CD4-positive, CD25-positive, alpha-beta regulatory T cell (primary cell): ENCODE results near the gene PLCXD3. TPM values are rescaled to one million over a fixed set of nuclear protein-coding genes. Genes with fewer than 3 reads are reported as not detected.
"Not testable (repeated sequence)": the region's sequence is repeated elsewhere in the genome, so short reads cannot be mapped to it uniquely, and the experiment has no call there.

ENCODE experiments used
- ATAC-seq, 2 donors: fragments of 150-1000 bp; cut with Tn5 transposase; one replicate each; pipeline ENCODE4 v1.10.0; 2021; ENCODE audit warnings: low read depth in 2 of 2, moderate number of reproducible peaks in 2 of 2, moderate library complexity in 1 of 2
- DNase-seq, 3 donors: peaks; one replicate each; pipeline versions ENCODE4 v3.0.0 to v3.0.0-alpha.2; 2012 to 2022; ENCODE audit warnings: mixed read lengths in 1 of 3
- H3K27ac ChIP-seq: one replicate; pipeline ENCODE4 v1.7.0; 2013; ENCODE audit warnings: mild to moderate bottlenecking, low read length; ENCODE audit not compliant: insufficient read depth, poor library complexity, severe bottlenecking
- H3K27me3 ChIP-seq: one replicate; pipeline ENCODE4 v1.7.0; 2013; ENCODE audit warnings: low read length; ENCODE audit not compliant: control insufficient read depth, insufficient read depth
- H3K36me3 ChIP-seq: one replicate; pipeline ENCODE4 v1.7.0; 2013; ENCODE audit warnings: mild to moderate bottlenecking, low read length, moderate library complexity; ENCODE audit not compliant: control insufficient read depth, insufficient read depth
- H3K4me1 ChIP-seq: 2 replicates; pipeline ENCODE4 v1.7.0; 2013; ENCODE audit warnings: mild to moderate bottlenecking, low read length; ENCODE audit not compliant: insufficient read depth, control insufficient read depth, poor library complexity, severe bottlenecking
- H3K4me3 ChIP-seq: one replicate; pipeline ENCODE4 v1.7.0; 2013; ENCODE audit warnings: low read depth, mild to moderate bottlenecking, low read length, moderate library complexity
- H3K9me3 ChIP-seq, 2 experiments: 1 replicate in 1 of 2; 2 replicates in 1 of 2; pipeline ENCODE4 v1.7.0; 2013; ENCODE audit warnings: low read length in 2 of 2, mild to moderate bottlenecking in 1 of 2, moderate library complexity in 1 of 2; ENCODE audit not compliant: control insufficient read depth in 2 of 2
- H3K27ac Mint-ChIP-seq, 3 donors: one replicate each; pipeline ENCODE4 v1.8.0; 2020 to 2022; ENCODE audit warnings: mild to moderate bottlenecking in 3 of 3, mixed read lengths in 3 of 3, moderate library complexity in 2 of 3
- H3K27me3 Mint-ChIP-seq: one replicate; pipeline ENCODE4 v1.8.0; 2022; ENCODE audit warnings: mild to moderate bottlenecking, mixed read lengths
- H3K36me3 Mint-ChIP-seq: one replicate; pipeline ENCODE4 v1.8.0; 2020; ENCODE audit warnings: mixed read lengths
- H3K4me1 Mint-ChIP-seq, 4 donors: one replicate each; pipeline ENCODE4 v1.8.0; 2020 to 2022; ENCODE audit warnings: mixed read lengths in 4 of 4, mild to moderate bottlenecking in 1 of 4
- H3K4me3 Mint-ChIP-seq, 4 donors: one replicate each; pipeline ENCODE4 v1.8.0; 2020 to 2022; ENCODE audit warnings: mild to moderate bottlenecking in 4 of 4, mixed read lengths in 4 of 4, moderate library complexity in 3 of 4
- H3K9me3 Mint-ChIP-seq, 7 donors: one replicate each; pipeline ENCODE4 v1.8.0; 2020 to 2022; ENCODE audit warnings: mixed read lengths in 7 of 7, mild to moderate bottlenecking in 3 of 7, moderate library complexity in 2 of 7
- polyA plus RNA-seq, 4 donors: library from polyadenylated mRNA; unstranded; fragments of 300-500 nt; fragmentation: Illumina TruSeq; gene quantifications; one replicate each; pipeline ENCODE4 v1.2.3, GENCODE V29; 2021
- total RNA-seq: library from RNA; stranded (reverse); gene quantifications from one replicate; pipeline ENCODE4 v1.2.3, GENCODE V29; 2022

Gene PLCXD3
- total and polyA plus RNA-seq, 5 donors from 2014 or later, result not detected

GRCh38 chr5:41509399-41510175 lies 814 bp downstream of the PLCXD3 start:
- no peak overlapping the region for H3K27ac ChIP-seq
- H3K27me3 ChIP-seq, result no peaks in the 10 kb centered on the region
- no peaks in the 10 kb centered on the region for H3K9me3 ChIP-seq
- H3K36me3 ChIP-seq, result no peaks in the 10 kb centered on the region
- no peaks in the 10 kb centered on the region for H3K4me1 ChIP-seq
- DNase-seq, result no peak
- Mint-ChIP-seq H3K36me3 (no peaks in the 10 kb centered on the region), H3K4me3 (no peak overlapping the region), H3K27ac (no peak overlapping the region), H3K4me1 (peaks cover 0 to 2% (median 0%) of the 10 kb centered on the region in 4 donors), H3K9me3 (peaks cover 0 to 5% (median 0%) of the 10 kb centered on the region in 7 donors), H3K27me3 (peaks cover 32% of the 10 kb centered on the region)
- no peak overlapping the region for H3K4me3 ChIP-seq
- ATAC-seq, result no peak

GRCh38 chr5:41508696-41509398 lies 1.6 kb downstream of the PLCXD3 start:
- ATAC-seq (no peak), DNase-seq (no peak)
- no peak overlapping the region for H3K4me3 Mint-ChIP-seq
- Histone ChIP-seq H3K4me1 (no peaks in the 10 kb centered on the region), H3K27me3 (no peaks in the 10 kb centered on the region), H3K36me3 (no peaks in the 10 kb centered on the region), H3K4me3 (no peak overlapping the region), H3K27ac (no peak overlapping the region), H3K9me3 (no peaks in the 10 kb centered on the region)
- peak overlapping the region in 1 of 3 donors; percentile 72 for H3K27ac Mint-ChIP-seq
- H3K9me3 Mint-ChIP-seq, result peaks cover 0 to 5% (median 0%) of the 10 kb centered on the region in 7 donors
- H3K27me3 Mint-ChIP-seq, result peaks cover 32% of the 10 kb centered on the region
- no peaks in the 10 kb centered on the region for H3K36me3 Mint-ChIP-seq
- peaks cover 0 to 2% (median 0%) of the 10 kb centered on the region in 4 donors for H3K4me1 Mint-ChIP-seq

- no peaks in the 10 kb centered on the region for H3K36me3 ChIP-seq
- H3K27me3 ChIP-seq, result no peaks in the 10 kb centered on the region
- Mint-ChIP-seq H3K27me3 (peaks cover 32% of the 10 kb centered on the region), H3K9me3 (peaks cover 0 to 5% (median 0%) of the 10 kb centered on the region in 7 donors), H3K4me1 (peaks cover 0 to 2% (median 0%) of the 10 kb centered on the region in 4 donors), H3K36me3 (no peaks in the 10 kb centered on the region), H3K4me3 (no peak overlapping the region), H3K27ac (no peak overlapping the region)
- no peak overlapping the region for H3K4me3 ChIP-seq
- no peak for ATAC-seq
- H3K4me1 ChIP-seq, result no peaks in the 10 kb centered on the region
- no peaks in the 10 kb centered on the region for H3K9me3 ChIP-seq
- DNase-seq, result no peak
- H3K27ac ChIP-seq, result no peak overlapping the region
Measured at GRCh38 chr5:41508186-41508585, 2.2 kb downstream of the PLCXD3 start.

GRCh38 chr5:41507501-41507900 lies 2.9 kb downstream of the PLCXD3 start:
- Histone ChIP-seq H3K27ac (no peak overlapping the region), H3K4me1 (no peaks in the 10 kb centered on the region), H3K4me3 (no peak overlapping the region), H3K9me3 (no peaks in the 10 kb centered on the region), H3K27me3 (no peaks in the 10 kb centered on the region), H3K36me3 (no peaks in the 10 kb centered on the region)
- peaks cover 32% of the 10 kb centered on the region for H3K27me3 Mint-ChIP-seq
- no peak overlapping the region for H3K27ac Mint-ChIP-seq
- H3K4me3 Mint-ChIP-seq, result no peak overlapping the region
- DNase-seq (no peak), ATAC-seq (no peak)
- peaks cover 0 to 2% (median 0%) of the 10 kb centered on the region in 4 donors for H3K4me1 Mint-ChIP-seq
- H3K9me3 Mint-ChIP-seq, result peaks cover 0 to 5% (median 0%) of the 10 kb centered on the region in 7 donors
- H3K36me3 Mint-ChIP-seq, result no peaks in the 10 kb centered on the region

- ATAC-seq (no peak), DNase-seq (no peak)
- H3K9me3 ChIP-seq, result no peaks in the 10 kb centered on the region
- no peak overlapping the region for H3K27ac ChIP-seq
- Mint-ChIP-seq H3K27ac (no peak overlapping the region), H3K4me1 (no peaks in the 10 kb centered on the region), H3K4me3 (no peak overlapping the region), H3K9me3 (peaks cover 0 to 2% (median 0%) of the 10 kb centered on the region in 7 donors), H3K27me3 (peaks cover 8% of the 10 kb centered on the region), H3K36me3 (no peaks in the 10 kb centered on the region)
- H3K27me3 ChIP-seq, result no peaks in the 10 kb centered on the region
- no peaks in the 10 kb centered on the region for H3K36me3 ChIP-seq
- no peaks in the 10 kb centered on the region for H3K4me1 ChIP-seq
- H3K4me3 ChIP-seq, result no peak overlapping the region
Measured at GRCh38 chr5:41503860-41504259, 6.5 kb downstream of the PLCXD3 start.

- DNase-seq, result no peak
- Mint-ChIP-seq H3K36me3 (no peaks in the 10 kb centered on the region), H3K27me3 (peaks cover 4% of the 10 kb centered on the region), H3K4me1 (no peaks in the 10 kb centered on the region), H3K9me3 (peaks cover 0 to 2% (median 0%) of the 10 kb centered on the region in 7 donors), H3K4me3 (no peak overlapping the region), H3K27ac (no peak overlapping the region)
- H3K4me3 ChIP-seq, result no peak overlapping the region
- no peaks in the 10 kb centered on the region for H3K27me3 ChIP-seq
- ATAC-seq, result no peak
- H3K4me1 ChIP-seq, result no peaks in the 10 kb centered on the region
- no peak overlapping the region for H3K27ac ChIP-seq
- no peaks in the 10 kb centered on the region for H3K9me3 ChIP-seq
- H3K36me3 ChIP-seq, result no peaks in the 10 kb centered on the region
Measured at GRCh38 chr5:41503310-41503709, 7.1 kb downstream of the PLCXD3 start.

GRCh38 chr5:41493490-41494126 lies 16.8 kb downstream of the PLCXD3 start:
- H3K9me3 Mint-ChIP-seq, result peaks cover 0 to 16% (median 1%) of the 10 kb centered on the region in 7 donors
- not testable (repeated sequence) for H3K27ac ChIP-seq, DNase-seq, H3K36me3 Mint-ChIP-seq, H3K4me1 ChIP-seq, H3K27me3 ChIP-seq, H3K4me3 ChIP-seq, H3K4me1 Mint-ChIP-seq, H3K36me3 ChIP-seq, H3K27ac Mint-ChIP-seq, H3K27me3 Mint-ChIP-seq, H3K4me3 Mint-ChIP-seq, H3K9me3 ChIP-seq, ATAC-seq
